ENCODE data around the gene SEPTIN1.
"Not testable (repeated sequence)": the region's sequence is repeated elsewhere in the genome, so short reads cannot be mapped to it uniquely, and the experiment has no call there.

The SEPTIN1 gene

DNA sequence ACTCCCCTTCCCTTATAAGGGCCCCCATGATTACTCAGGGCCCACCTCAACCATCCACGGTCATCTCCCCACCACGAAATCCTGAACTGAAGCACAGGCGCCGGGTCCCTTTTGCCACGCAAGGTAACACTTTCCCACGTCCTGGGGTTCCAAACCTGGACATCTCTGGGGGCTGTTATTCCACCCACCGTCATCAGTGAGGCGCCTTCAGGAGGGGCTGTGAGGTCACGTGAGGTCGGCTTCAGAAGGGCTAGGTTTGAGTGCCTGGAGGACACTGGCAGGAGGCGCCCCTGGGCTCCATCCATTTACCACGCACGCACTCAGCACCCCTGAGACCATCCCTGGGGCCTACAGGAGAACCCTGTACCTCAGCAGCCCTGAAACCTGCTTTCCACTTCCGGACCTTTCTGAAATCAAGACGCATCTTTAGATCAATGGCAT, 31.3 kb downstream of the SEPTIN1 start:
- no peak overlapping the region for H3K4me3 ChIP-seq (replicated peaks; ENCODE audit: low read depth, low read length)
- TF ChIP-seq, protein P1, sequence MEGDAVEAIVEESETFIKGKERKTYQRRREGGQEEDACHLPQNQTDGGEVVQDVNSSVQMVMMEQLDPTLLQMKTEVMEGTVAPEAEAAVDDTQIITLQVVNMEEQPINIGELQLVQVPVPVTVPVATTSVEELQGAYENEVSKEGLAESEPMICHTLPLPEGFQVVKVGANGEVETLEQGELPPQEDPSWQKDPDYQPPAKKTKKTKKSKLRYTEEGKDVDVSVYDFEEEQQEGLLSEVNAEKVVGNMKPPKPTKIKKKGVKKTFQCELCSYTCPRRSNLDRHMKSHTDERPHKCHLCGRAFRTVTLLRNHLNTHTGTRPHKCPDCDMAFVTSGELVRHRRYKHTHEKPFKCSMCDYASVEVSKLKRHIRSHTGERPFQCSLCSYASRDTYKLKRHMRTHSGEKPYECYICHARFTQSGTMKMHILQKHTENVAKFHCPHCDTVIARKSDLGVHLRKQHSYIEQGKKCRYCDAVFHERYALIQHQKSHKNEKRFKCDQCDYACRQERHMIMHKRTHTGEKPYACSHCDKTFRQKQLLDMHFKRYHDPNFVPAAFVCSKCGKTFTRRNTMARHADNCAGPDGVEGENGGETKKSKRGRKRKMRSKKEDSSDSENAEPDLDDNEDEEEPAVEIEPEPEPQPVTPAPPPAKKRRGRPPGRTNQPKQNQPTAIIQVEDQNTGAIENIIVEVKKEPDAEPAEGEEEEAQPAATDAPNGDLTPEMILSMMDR (IDR thresholded peaks at IDR 0.05; ENCODE audit: low read length, missing control alignments): no peak
- DNase-seq (ENCODE audit: low read depth): no peak

DNA sequence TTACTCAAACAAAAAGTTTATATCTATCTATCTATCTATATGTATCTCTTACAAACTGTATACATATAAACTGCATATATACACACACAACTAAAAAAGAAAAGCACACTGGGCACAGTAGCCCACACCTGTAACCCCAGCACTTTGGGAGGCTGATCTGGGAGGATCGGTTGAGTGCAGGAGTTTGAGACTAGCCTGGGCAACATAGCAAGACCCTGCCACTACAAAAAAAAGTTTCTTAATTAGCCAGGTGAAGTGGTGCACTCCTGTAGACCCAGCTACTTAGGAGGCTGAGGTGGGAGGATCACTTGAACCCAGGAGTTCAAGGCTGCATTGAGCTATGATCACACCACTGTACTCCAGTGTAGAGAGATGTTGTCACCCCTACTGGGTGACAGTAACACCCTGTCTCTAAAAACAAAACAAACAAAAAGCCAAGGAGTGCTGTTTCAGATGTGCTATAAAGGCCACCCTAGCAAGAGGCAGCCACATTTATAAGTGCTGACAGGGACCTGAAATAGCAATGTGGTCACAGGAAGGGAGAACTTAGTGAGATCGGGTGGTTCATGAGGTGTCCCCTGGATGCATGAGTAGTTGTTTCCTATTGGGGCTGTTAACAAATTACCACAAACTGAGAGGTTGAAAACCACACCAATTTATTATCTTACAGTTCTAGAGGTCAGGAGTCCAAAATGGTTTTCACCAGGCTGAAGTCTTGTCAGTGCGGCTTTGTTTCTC, 32.1 kb downstream of the SEPTIN1 start:
- TF ChIP-seq, protein P1 (IDR thresholded peaks at IDR 0.05; ENCODE audit: low read length, missing control alignments): no peak
- DNase-seq (ENCODE audit: low read depth): no peak
- no peak overlapping the region for H3K4me3 ChIP-seq (replicated peaks; ENCODE audit: low read depth, low read length)

DNA sequence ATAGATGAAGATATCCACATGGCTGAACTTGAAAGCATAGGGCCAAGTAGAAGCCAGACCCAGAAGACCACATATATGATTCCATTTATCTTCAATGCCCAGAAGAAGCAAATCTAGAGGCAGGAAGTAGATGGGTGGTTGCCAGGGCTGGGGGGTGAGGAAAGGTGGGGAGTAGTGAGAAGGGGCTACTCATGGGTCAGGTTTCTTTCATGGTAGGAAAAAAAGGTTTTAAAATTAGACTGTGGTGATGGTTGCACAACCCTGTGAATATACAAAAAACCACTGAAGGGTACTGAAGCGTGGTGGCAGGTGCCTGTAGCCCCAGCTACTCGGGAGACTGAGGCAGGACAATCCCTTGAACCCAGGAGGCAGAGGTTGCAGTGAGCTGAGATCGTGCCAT, 32.7 kb downstream of the SEPTIN1 start:
- no peak for DNase-seq (ENCODE audit: low read depth)
- TF ChIP-seq, protein P1 (IDR thresholded peaks at IDR 0.05; ENCODE audit: low read length, missing control alignments): no peak
- no peak overlapping the region for H3K4me3 ChIP-seq (replicated peaks; ENCODE audit: low read depth, low read length)

DNA sequence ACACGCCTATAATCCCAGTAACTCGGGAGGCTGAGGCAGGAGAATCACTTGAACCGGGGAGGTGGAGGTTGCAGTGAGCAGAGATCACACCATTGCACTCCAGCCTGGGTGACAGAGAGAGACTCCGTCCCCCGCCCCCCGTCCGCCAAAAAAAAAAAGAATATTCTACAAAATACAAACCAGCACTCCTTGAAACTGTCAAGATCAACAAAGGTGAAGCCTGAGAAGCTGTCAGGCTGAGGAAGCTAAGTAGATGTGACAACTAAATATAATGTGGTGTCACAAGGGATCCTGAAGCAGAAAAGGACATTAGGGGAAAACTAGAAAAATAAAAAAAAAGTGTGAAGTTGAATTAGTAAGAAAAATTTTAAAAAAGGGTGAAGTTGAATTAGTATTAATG, 33.4 kb downstream of the SEPTIN1 start:
- DNase-seq (ENCODE audit: low read depth): no peak
- H3K4me3 ChIP-seq (replicated peaks; ENCODE audit: low read depth, low read length): no peak overlapping the region

DNA sequence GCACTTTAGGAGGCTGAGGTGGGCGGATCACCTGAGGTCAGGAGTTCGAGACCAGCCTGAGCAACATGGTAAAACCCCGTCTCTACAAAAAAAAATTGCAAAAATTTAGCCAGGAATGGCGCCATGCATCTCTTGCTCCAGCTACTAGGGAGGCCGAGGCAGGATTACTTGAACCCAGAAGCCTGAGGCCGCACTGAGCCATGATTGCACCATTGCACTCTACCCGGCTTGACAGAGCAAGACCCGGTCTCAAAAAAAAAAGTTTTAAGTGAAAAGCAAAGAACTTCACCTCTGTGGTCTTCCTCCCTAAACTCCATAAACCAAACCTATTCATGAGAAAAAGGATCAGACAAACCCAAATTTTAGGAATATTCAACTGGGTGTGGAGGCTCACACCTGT, 34.2 kb downstream of the SEPTIN1 start:
- TF ChIP-seq, protein P1 (IDR thresholded peaks at IDR 0.05; ENCODE audit: low read length, missing control alignments): no peak
- DNase-seq (ENCODE audit: low read depth): no peak
- no peak overlapping the region for H3K4me3 ChIP-seq (replicated peaks; ENCODE audit: low read depth, low read length)

More for the DNA sequence above, 33.4 kb downstream of the SEPTIN1 start:
- TF ChIP-seq, protein P1 (IDR thresholded peaks at IDR 0.05; ENCODE audit: low read length, missing control alignments): no peak

DNA sequence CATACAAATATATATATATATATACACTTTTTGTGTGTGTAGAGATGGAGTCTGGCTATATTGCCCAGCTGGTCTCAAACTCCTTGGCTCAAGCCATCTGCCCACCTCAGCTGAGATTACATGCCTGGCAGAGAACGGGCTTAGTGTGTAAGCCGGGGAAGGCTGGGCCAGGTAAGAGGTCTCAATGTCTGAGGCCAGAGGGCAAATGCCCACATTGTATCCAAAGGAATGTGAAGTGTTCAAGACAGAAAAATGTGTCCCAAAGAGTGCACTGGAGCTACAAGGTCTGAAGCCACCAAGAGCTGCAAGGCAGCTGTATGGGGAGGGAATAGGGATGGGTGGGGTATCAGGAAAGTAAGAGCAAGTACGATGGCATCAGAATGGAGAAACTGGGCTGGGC, 36.1 kb downstream of the SEPTIN1 start:
- no peak overlapping the region for H3K4me3 ChIP-seq (replicated peaks; ENCODE audit: low read depth, low read length)
- TF ChIP-seq, protein P1 (IDR thresholded peaks at IDR 0.05; ENCODE audit: low read length, missing control alignments): no peak
- no peak for DNase-seq (ENCODE audit: low read depth)

DNA sequence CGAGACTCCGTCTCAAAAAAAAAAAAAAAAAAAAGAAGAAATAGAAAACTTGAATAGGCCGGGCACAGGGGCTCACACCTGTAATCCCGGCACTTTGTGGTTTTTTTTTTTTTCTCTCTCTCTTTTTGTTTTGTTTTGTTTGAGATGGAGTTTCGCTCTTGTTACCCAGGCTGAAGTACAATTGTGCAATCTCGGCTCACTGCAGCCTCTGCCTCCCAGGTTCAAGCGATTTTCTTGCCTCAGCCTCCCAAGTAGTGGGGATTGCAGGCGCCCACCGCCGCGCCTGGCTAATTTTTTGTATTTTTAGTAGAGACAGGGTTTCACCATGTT, 38.9 kb downstream of the SEPTIN1 start:
- not testable (repeated sequence) for DNase-seq (ENCODE audit: low read depth)

More for the DNA sequence above, 38.9 kb downstream of the SEPTIN1 start:
- not testable (repeated sequence) for H3K4me3 ChIP-seq (replicated peaks; ENCODE audit: low read depth, low read length)
